ENCODE data around the gene RASD1. TPM values are rescaled to one million over a fixed set of nuclear protein-coding genes. Genes with fewer than 3 reads are reported as not detected.

RASD1 gene
- total RNA-seq, 1 donor from 2014 or later, result 0.31 TPM

GRCh38 chr17:17446666-17447155 is 49.5 kb downstream of the RASD1 start:
- no peak overlapping the region for H3K4me3 Mint-ChIP-seq (ENCODE audit: unreplicated experiment)
- no peak for TF ChIP-seq CTCF (IDR thresholded peaks at IDR 0.05; ENCODE audit: unreplicated experiment)

GRCh38 chr17:17445925-17446665 is 50.1 kb downstream of the RASD1 start:
- Mint-ChIP-seq H3K9me3 (ENCODE audit: unreplicated experiment) (no peaks in the 10 kb centered on the region), H3K27me3 (ENCODE audit: unreplicated experiment) (no peaks in the 10 kb centered on the region), H3K4me3 (ENCODE audit: unreplicated experiment) (no peak overlapping the region), H3K4me1 (ENCODE audit: unreplicated experiment) (no peaks in the 10 kb centered on the region), H3K27ac (ENCODE audit: unreplicated experiment) (no peak overlapping the region), H3K36me3 (ENCODE audit: low read depth, unreplicated experiment) (no peaks in the 10 kb centered on the region)
- TF ChIP-seq CTCF (IDR thresholded peaks at IDR 0.05; ENCODE audit: unreplicated experiment), result no peak
- DNase-seq (ENCODE audit: low spot score), result no peak

More at GRCh38 chr17:17446666-17447155, 49.5 kb downstream of the RASD1 start:
- no peaks in the 10 kb centered on the region for H3K27me3 Mint-ChIP-seq (ENCODE audit: unreplicated experiment)
- no peak overlapping the region for H3K27ac Mint-ChIP-seq (ENCODE audit: unreplicated experiment)
- no peaks in the 10 kb centered on the region for H3K9me3 Mint-ChIP-seq (ENCODE audit: unreplicated experiment)
- H3K4me1 Mint-ChIP-seq (ENCODE audit: unreplicated experiment), result no peaks in the 10 kb centered on the region
- DNase-seq (ENCODE audit: low spot score), result no peak
- H3K36me3 Mint-ChIP-seq (ENCODE audit: low read depth, unreplicated experiment), result no peaks in the 10 kb centered on the region

GRCh38 chr17:17445296-17445924 is 50.8 kb downstream of the RASD1 start:
- H3K27me3 Mint-ChIP-seq (ENCODE audit: unreplicated experiment), result no peaks in the 10 kb centered on the region
- H3K36me3 Mint-ChIP-seq (ENCODE audit: low read depth, unreplicated experiment), result no peaks in the 10 kb centered on the region
- H3K27ac Mint-ChIP-seq (ENCODE audit: unreplicated experiment), result no peak overlapping the region
- no peaks in the 10 kb centered on the region for H3K4me1 Mint-ChIP-seq (ENCODE audit: unreplicated experiment)
- H3K4me3 Mint-ChIP-seq (ENCODE audit: unreplicated experiment), result no peak overlapping the region
- no peaks in the 10 kb centered on the region for H3K9me3 Mint-ChIP-seq (ENCODE audit: unreplicated experiment)
- no peak for TF ChIP-seq CTCF (IDR thresholded peaks at IDR 0.05; ENCODE audit: unreplicated experiment)
- DNase-seq (ENCODE audit: low spot score), result no peak

Other genes starting within 250 kb of the RASD1 start
- gene COPS3, start 215.1 kb downstream of the RASD1 start, total RNA-seq (ENCODE audit: unreplicated experiment), result 52.7 TPM
- gene NT5M, start 193.0 kb downstream of the RASD1 start, total RNA-seq (ENCODE audit: unreplicated experiment), result 5.8 TPM
- gene MED9, start 19.4 kb downstream of the RASD1 start, total RNA-seq (ENCODE audit: unreplicated experiment), result 14.2 TPM
- gene PEMT, start 95.3 kb upstream of the RASD1 start, total RNA-seq (ENCODE audit: unreplicated experiment), result 29.7 TPM
- gene RAI1, start 185.1 kb upstream of the RASD1 start, total RNA-seq (ENCODE audit: unreplicated experiment), result 46.2 TPM